AG09309 (cell line): ENCODE measurements around the gene CNOT1.
"Not testable (repeated sequence)": the region's sequence is repeated elsewhere in the genome, so short reads cannot be mapped to it uniquely, and the experiment has no call there.

Experiments used
- DNase-seq: peaks from one replicate; pipeline ENCODE4 v3.0.0-alpha.2; 2010; ENCODE audit warnings: low read depth
- H3K4me3 ChIP-seq: 2 replicates; pipeline ENCODE4 v1.5.1; 2011; ENCODE audit warnings: mild to moderate bottlenecking, low read depth, low read length, moderate library complexity; ENCODE audit not compliant: control insufficient read depth
- CTCF ChIP-seq: IDR thresholded peaks from 2 replicates; pipeline ENCODE4 v1.5.1; 2011; ENCODE audit warnings: mild to moderate bottlenecking, low read depth, low read length, inconsistent platforms; ENCODE audit not compliant: insufficient read depth, control insufficient read depth; ENCODE audit errors: missing control alignments

Gene CNOT1

GRCh38 chr16:58661199-58661830, 31.7 kb upstream of the CNOT1 start:
- peak; percentile 73 for TF ChIP-seq CTCF
- peak; percentile 62 for DNase-seq
- H3K4me3 ChIP-seq, result no peak overlapping the region

DNA sequence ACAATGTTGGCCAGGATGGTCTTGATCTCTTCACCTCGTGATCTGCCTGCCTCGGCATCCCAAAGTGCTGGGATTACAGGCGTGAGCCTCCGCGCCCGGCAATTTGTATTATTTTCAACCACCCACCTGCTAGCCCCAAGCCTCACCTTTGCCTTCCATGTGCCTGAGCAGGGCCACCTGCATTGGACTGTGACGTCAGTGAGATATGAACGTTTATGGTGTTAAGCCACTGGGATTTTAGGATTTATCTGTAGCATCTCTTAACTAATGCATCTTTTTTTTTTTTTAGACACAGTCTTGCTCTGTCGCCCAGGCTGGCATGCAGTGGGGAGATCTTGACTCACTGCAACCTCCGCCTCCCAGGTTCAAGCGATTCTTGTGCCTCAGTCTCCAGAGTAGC, 30.3 kb upstream of the CNOT1 start:
- not testable (repeated sequence) for DNase-seq, H3K4me3 ChIP-seq

DNA sequence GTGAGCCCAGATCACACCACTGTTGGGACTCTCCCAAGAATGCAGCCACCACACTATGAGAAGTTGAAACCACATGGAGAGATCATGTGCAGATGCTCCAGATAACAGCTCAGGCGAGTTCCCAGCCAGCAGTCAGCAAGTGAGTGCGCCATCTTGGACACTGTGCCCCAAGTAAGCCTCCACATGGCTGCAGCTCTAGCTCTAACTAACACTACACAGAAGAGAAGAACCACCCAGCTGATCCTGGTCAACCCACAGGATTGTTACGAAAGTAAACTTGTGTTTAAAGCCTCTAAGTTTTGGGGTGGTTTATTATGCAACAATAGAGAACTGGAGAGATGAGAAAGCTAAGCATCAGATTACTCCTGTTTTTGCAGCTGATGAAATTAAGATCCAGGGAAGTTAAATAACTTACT, 29.2 kb upstream of the CNOT1 start:
- H3K4me3 ChIP-seq, result no peak overlapping the region
- TF ChIP-seq CTCF, result no peak
- DNase-seq, result no peak

DNA sequence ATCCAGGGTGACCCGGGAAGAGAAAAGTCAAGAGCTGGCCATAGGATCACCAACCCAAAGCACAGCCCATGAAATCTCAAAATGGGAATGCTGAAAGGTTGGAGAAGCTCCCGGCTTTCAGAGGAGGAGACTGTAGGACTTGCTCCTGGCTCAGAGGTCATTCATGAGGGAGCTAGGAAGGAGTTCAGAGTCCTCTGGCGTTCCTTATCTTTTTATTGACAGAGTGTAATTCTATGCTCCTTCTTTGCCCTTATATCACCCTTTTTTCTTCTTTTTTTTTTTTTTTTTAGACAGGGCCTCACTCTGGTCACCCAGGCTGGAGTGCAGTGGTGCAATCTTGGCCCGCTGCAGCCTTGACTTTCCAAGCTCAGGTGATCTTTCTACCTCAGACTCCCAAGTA, 27.3 kb upstream of the CNOT1 start:
- DNase-seq, result no peak
- H3K4me3 ChIP-seq, result no peak overlapping the region
- TF ChIP-seq CTCF, result no peak

- DNase-seq, result no peak
- no peak overlapping the region for H3K4me3 ChIP-seq
- no peak for TF ChIP-seq CTCF
Measured at GRCh38 chr16:58655215-58655596, 25.6 kb upstream of the CNOT1 start.

DNA sequence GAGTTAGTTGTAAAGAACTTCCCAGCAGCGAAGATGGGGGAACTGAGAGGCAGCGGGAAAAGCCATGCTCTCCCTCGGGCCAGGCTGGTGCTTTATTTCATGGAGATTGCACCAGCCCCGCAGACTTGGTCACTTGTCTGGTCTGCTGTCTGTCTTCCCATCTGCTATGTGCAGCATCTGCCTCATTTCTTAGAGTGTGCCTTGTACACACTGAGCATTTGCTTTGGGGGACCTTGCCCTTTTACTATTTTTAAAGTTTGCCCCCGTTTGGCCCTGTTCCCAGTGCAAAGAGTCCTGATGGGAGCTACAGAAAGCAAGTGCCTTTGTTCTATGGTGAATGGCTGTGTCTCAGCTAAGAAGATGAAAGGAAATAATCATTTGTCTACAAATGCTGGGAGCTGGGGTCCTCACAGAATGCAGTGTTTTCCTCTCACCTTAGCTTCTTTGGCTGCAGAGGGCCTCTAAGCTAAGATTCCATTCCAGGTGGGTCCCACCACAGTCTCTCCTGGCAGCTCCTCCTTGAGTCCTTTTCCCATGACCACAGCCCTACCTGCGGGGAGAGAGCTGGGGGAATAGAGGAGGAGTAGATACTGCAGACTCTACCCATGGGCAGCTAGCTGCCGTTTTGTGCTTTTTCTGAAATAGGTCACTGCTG, 25.1 kb upstream of the CNOT1 start:
- DNase-seq, result no peak
- no peak overlapping the region for H3K4me3 ChIP-seq
- no peak for TF ChIP-seq CTCF

DNA sequence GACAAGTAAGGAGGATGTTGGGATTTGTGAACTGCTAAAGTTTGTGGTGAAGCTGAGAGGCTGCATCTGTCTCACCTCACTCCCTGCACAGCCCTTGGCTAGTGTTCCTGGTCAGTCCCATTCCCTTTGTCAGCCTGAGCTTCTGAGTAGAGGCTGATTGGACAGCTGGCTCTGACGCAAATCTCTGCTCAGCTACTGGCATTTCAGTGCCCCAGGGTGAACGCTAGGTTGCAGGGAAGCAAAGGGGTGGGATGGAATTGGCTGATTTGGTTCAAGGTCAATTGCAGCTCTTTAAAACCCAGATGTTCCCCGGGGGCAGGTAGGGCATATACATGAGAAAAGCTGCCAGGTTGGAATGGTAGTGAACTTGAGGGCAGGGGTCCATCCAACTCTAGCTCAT, 23.1 kb upstream of the CNOT1 start:
- DNase-seq, result no peak
- no peak overlapping the region for H3K4me3 ChIP-seq
- TF ChIP-seq CTCF, result no peak
